CMK (cell line): ENCODE results near the gene MEIOB.
A peak's percentile ranks its signal among the peaks of the same experiment; 100 is the strongest.

Source experiments
- DNase-seq: peaks from one replicate; pipeline ENCODE4 v3.0.0-alpha.2; 2010; ENCODE audit warnings: low read depth

Gene MEIOB

DNA sequence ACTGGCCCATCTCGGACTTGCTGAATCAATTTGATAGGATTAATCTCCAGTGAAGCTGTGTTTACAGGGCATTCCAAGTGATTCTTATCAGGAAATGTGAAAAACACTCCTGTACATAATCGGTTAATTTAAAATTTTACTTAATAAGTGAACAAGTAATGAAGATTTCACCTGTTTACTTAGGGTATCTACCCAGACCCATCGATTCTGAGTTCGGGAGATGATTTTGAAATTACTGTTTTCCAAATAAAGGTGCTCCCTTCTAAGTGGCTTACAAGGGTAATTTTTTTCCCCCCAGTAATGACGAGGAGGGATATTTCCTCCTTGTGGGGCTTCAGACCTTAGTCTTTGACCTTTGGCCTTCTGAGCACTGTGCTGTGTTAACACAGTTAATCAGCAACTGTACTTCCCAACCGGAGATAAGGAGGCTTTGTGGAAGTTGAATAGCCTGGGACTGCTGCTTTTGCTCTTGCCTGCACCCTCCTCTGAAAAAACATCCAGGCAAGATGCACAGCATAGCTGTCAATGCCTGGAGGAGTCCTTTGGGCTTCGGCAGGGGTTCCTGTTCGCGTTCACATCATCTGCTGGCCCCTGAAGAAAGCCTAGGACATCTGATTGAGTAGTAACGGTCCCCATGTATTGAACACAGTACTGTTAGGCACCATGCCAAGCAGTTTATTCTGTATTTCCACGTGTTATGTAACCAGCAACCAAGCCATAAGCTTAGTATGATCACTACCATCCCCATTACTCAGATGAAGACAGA is 43.1 kb downstream of the MEIOB start:
- no peak for DNase-seq

GRCh38 chr16:1826691-1827573 is 45.0 kb downstream of the MEIOB start, which contains the start of the genes FAHD1 and HAGH:
Gene FAHD1 (plus strand): TSS chr16:1827206. CDS start chr16:1827239, 33 bp downstream.
Gene HAGH (minus strand): TSS chr16:1826825. CDS start chr16:1826787, 38 bp downstream.
- peak; percentile 70 for DNase-seq

- DNase-seq, result peak; percentile 22
Measured at GRCh38 chr16:1825864-1826690, 45.9 kb downstream of the MEIOB start.

GRCh38 chr16:1825381-1825863 is 46.5 kb downstream of the MEIOB start:
- no peak for DNase-seq

- no peak for DNase-seq
Measured at GRCh38 chr16:1823821-1824220, 48.1 kb downstream of the MEIOB start.

DNA sequence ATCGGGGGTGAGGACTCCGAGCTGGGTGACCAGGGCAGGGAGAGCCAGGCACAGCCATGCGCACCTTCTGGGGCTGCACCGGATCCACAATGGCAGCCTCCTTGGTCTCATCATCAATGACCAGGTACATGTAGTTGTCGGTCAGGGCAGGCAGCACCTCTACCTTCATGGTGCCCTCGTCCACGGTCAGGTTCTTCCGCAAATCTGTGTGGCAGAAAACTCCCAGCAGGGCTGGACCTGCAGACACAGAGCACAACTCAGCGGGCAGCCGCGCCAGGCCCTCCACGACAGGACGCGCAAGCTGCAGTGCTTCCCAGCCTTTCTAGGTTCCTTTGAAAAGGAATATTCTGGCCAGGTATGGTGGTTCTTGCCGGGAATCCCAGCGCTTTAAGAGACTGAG is 49.2 kb downstream of the MEIOB start:
- no peak for DNase-seq

- no peak for DNase-seq
Measured at GRCh38 chr16:1821861-1822611, 49.9 kb downstream of the MEIOB start.

- no peak for DNase-seq
Measured at GRCh38 chr16:1820946-1821290, 51.0 kb downstream of the MEIOB start.

GRCh38 chr16:1820096-1820945 is 51.6 kb downstream of the MEIOB start:
- no peak for DNase-seq

DNA sequence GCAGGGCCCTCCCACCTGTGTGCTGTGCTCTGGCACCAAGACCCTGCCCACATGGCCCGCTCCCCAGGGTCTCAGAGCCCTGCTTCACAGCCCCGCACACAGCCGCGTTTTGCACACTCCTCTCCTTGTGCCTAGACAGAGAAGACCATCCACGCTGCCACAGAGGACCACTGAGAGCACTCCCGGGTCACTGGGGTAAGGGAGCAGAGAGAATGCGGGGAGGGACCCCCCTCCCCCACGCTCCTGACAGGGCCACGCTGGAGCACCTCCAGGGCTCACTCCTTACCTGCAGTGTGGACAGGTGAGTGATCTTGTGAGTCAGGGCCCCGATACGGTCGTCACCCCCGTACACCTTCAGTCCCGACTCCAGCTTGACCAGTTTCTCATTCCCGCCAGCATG is 52.4 kb downstream of the MEIOB start:
- DNase-seq, result no peak

DNA sequence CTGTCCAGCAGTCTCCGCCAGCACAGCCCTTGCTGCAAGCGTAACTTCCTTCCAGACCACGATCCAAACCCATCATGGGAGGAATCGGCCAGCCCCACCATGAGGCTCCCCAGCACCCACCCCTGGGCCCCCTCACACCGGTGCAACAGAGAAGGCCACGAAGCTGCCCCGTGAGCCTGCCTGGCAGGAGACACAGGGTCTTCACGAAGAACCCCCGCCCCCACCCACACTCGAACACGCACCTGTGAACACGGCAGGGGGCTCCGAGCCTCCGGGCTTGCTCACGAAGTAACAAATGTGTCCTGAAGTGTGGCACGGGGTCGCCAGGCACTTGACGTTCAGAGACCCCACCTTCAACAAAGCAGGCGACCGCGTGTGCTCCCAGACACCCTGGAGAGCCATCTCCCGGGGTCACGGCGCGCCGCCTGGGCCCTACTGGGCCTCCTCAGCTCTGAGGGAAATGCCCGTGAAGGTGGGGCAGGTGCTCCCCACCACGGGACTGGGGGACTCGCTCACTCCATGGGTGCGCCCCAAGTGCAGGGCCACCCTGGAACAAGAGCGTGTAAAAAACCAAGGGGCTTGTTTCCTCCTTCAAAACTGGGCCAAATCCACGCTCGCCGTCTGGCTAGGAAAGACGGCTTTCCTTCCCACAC is 53.0 kb downstream of the MEIOB start:
- DNase-seq, result no peak

- DNase-seq, result no peak
Measured at GRCh38 chr16:1818204-1818872, 53.6 kb downstream of the MEIOB start.

- DNase-seq, result no peak
Measured at GRCh38 chr16:1817716-1818115, 54.2 kb downstream of the MEIOB start.

- DNase-seq, result no peak
Measured at GRCh38 chr16:1817276-1817589, 54.7 kb downstream of the MEIOB start.

- no peak for DNase-seq
Measured at GRCh38 chr16:1816396-1817275, 55.3 kb downstream of the MEIOB start.

DNA sequence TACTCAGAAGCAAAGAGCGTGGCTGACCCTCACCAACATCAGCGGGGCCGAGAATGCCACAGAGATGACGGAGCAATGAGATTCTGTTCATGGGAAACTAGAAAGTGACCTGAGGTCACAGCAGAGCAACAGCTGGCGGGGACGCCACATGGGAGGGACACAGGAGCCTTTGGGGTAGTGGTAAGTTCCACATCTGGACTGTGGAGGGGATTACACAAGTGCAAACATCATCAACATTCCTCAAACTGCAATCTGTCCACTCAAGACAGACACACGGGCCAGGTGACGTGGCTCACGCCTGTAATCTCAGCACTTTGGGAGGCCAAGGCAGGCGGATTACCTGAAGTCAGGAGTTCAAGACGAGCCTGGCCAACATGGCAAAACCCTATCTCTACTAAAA is 56.5 kb downstream of the MEIOB start:
- no peak for DNase-seq

DNA sequence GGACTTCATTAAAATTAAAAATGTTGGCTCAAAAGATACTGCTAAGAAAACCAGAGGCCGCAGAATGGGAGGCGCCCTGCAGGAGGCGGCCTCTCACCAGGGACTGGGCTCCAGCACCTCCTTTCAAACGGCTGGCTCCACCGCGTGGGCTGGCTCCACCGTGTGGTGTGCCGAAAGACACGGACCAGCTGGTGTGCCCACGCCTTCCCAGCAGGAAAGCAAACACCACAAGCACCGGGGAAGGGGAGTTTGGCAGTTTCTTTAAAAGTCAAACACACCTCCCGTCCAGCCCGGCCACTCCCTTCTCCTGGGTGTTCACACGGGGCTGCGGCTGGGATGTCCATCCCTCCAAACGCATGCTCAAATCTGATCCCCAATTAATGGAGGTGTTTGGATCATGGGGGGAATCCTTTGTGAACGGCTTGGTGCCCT is 59.2 kb downstream of the MEIOB start:
- no peak for DNase-seq

- DNase-seq, result no peak
Measured at GRCh38 chr16:1810536-1810935, 61.4 kb downstream of the MEIOB start.
